HG03521 (cell line): ENCODE results near the gene TMEM171.

Experiments used
- ATAC-seq: cut with Tn5 transposase; IDR thresholded peaks from one replicate; pipeline ENCODE4 v1.9.1; 2021; ENCODE audit warnings: mild to moderate bottlenecking, moderate library complexity; ENCODE audit not compliant: unreplicated experiment

The TMEM171 gene

GRCh38 chr5:73119451-73120157, 771 bp upstream of the TMEM171 start:
- no peak for ATAC-seq

GRCh38 chr5:73121119-73121463, 716 bp downstream of the TMEM171 start:
- no peak for ATAC-seq

DNA sequence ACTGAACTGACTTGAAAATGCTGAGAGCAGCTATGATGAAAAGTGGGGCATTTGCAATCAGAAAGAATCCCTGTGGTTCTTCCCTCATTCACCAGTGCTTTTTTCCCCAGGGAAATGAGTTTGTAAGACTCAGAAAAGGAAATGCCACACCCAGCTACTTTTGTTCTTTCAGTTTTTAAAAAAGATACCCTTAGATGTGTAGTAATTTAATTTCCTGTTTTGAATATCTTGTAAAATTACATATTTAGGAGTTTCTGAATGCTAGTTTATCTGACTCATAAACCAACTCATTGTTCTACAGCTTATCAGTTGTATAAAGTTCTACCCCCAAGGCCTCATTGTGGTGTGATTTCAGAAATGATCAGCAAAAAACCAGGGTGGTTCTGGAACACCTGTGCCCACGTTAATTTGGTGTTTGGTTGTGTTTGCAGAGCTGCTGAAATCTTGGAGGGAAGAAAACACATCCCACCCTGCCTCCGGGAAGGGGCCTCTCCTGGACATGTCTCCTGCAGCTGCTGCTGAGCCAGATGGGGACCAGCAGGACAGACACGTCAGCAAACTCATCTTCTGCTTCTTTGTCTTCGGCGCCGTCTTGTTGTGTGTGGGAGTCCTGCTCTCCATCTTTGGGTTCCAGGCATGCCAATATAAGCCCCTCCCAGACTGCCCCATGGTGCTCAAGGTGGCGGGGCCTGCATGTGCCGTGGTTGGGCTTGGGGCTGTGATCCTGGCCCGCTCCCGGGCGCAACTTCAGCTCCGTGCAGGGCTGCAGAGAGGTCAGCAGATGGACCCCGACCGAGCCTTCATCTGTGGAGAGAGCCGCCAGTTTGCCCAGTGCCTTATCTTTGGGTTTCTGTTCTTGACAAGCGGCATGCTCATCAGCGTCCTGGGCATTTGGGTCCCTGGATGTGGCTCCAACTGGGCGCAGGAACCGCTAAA, 2.8 kb downstream of the TMEM171 start:
- ATAC-seq, result no peak

- ATAC-seq, result no peak
Measured at GRCh38 chr5:73125289-73125688, 4.9 kb downstream of the TMEM171 start.

GRCh38 chr5:73126381-73126780, 6.0 kb downstream of the TMEM171 start:
- ATAC-seq, result no peak

DNA sequence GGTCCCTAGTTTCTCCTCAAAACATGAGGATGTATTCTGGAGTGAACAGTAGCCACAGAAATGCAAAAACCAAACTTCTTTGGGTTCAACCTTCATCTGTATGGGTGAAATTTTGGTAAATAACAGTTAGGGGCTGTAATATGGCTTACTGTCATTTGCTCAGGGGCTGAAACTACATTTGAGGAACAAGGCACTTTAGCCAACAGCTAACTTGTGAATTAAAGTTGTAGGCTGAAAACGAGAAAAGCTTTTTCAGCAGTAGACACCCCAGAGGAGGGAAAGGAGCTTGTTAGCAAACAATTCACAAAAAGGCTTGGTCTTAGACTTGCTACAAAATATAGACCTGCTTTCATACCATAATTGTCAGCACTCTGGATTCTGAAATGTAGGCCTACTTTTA, 6.6 kb downstream of the TMEM171 start:
- no peak for ATAC-seq

GRCh38 chr5:73129143-73129542, 8.8 kb downstream of the TMEM171 start:
- ATAC-seq, result no peak

DNA sequence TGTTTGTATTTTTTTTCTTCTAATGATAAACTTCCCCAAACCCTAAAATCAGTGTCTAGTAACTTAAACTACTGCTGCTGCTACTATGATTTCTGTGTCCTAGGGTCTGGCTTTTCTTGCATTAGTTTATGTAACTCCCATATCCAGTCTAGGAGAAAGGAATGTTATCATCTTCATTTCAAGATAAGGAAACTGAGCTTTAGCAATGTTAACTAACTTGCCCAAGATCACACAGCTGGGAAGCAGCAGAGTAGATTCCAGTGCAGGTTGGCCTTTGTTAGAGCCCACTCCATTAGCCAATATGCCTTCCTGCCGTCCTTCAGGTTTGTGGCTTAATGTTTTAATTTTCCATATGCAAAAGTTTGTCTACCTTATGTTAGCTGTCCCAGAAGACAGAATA, 10.4 kb downstream of the TMEM171 start:
- no peak for ATAC-seq

- ATAC-seq, result no peak
Measured at GRCh38 chr5:73131711-73132425, 11.5 kb downstream of the TMEM171 start.

DNA sequence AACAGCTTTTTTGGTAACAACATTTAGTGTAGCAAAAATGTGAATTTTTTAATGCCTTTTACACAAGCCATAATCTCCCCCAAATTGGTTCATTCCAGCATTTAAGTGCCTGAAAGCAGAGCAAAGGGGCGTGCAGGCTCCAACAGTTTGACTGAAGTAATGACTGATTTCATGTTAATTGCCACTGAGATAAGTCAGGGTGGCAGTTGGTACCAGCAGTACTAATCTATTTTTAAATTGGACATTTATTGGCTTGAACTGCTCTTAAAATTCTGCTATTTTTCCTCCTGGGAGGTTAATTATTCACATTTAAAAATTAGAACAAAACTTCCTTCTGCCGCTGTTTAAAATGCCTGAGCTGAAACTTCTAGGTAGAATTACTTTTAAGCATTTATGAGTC, 12.4 kb downstream of the TMEM171 start:
- ATAC-seq, result no peak

DNA sequence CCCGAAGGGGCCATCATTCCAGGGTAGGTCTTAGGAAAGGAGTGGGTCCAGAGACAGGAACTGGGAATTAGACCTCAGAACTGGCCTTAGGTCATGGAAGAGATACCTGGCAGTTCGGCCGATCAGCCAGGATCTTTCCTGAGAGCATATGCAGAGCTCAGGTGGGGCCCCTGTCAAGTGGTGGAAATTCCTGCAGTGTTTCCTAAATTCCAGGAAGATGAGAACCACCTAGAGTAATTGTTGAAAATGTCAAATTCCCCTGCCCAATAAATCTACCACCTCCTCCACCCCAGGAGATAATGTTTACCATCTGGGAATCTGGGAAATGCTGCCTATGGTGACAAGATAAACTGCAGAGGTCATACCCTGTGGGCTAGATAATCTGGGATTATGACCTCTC, 14.6 kb downstream of the TMEM171 start:
- no peak for ATAC-seq

GRCh38 chr5:73135429-73136054, 15.2 kb downstream of the TMEM171 start:
- no peak for ATAC-seq

- ATAC-seq, result no peak
Measured at GRCh38 chr5:73136055-73136562, 15.7 kb downstream of the TMEM171 start.

DNA sequence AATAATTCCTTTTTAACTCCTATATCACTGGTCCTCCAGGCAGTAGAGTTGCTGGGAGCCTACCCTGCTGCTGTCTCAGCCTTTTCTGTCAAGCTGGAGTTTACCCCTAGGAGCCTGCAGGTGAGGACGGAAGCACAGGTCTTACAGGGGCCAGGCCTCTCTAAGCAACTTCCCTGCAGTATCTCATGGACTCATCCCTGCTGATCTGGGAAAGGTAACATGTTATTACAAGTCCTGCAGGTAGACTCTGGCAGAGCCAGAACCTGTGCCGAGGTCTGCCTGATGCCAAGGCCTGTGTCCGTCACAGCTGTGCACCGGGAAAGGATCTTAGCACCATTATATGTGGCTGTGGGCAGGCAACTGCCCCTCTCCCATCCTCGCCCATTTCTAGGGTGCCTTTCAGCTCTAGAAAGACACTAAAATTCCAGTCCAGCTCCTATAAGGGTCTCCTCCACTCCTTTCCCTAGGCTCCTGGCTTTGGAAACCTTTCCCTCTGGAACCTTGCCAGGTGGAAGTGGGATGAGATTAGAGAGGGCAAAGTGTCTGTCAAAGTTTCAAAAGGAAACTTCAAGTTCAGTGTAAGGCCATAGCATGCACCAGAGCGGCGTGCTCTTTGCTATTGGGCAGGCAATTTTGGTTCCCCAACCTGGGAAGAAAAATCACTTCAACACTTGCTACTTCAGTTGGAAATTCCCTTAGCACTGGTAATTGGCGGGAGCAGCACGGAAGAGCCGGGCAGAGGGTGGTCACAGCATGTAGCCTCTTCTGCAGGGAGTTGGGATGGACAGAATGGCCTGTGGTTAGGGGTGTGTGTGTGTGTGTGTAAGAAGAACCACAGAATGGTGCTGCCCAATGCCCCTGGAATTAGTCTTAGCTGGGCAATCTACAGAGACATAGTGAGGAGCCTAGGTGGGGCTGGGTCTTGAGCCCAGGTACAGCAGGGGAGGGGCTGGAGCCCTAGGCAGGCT, 17.5 kb downstream of the TMEM171 start:
- no peak for ATAC-seq

- ATAC-seq, result no peak
Measured at GRCh38 chr5:73139485-73139884, 19.1 kb downstream of the TMEM171 start.

DNA sequence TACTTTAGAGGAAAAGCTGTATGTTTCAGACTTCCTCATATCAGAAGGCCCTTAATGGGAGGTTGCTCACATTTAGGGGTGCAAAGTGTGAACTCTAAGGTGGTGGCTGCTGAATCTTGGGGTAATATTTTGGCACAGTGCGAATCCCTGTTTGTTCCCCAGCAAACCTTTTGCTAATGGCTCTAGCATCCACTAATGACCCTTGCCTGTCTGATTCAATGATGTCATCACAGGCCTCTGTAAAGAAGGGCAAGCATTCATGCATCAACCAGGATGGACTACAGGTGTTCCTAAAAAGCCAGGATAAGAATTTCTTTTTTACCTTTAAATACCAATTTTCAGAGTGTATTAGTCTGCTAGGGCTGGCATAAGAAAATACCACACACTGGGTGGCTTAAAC, 20.4 kb downstream of the TMEM171 start:
- no peak for ATAC-seq

DNA sequence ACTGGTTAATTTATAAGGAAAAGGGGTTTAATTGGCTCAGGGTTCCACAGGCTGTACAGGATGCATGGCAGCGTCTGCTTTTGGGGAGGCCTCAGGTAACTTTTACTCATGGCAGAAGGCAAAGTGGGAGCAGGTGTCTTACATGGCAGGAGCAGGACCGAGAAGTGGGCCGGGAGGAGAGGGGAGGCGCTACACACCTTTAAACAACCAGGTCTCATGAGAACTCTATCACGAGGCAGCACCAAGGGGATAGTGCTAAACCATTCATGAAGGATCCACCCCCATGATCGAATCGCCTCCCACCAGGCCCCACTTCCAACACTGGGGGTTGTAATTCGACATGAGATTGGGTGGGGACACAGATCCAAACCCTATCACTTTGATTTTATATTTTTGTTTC, 21.7 kb downstream of the TMEM171 start:
- no peak for ATAC-seq

- ATAC-seq, result no peak
Measured at GRCh38 chr5:73143716-73144115, 23.3 kb downstream of the TMEM171 start.

- no peak for ATAC-seq
Measured at GRCh38 chr5:73149540-73149939, 29.2 kb downstream of the TMEM171 start.

GRCh38 chr5:73150876-73151275, 30.5 kb downstream of the TMEM171 start:
- no peak for ATAC-seq
